Neutrophil (primary cell): ENCODE results near the gene ZYX.

Experiments used
- H3K27ac ChIP-seq: fragments of 200-600 bp; sonication (generic); 2 replicates; pipeline ENCODE4 v1.5.1; 2016; ENCODE audit warnings: mild to moderate bottlenecking, moderate library complexity
- H3K27me3 ChIP-seq: fragments of 200-600 bp; sonication (generic); 2 replicates; pipeline ENCODE4 v1.6.0; 2016; ENCODE audit warnings: mild to moderate bottlenecking
- H3K36me3 ChIP-seq: fragments of 200-600 bp; sonication (generic); 2 replicates; pipeline ENCODE4 v1.5.1; 2017
- H3K4me1 ChIP-seq, 2 experiments: fragments of 200-600 bp in 1 of 2; sonication (generic) in 1 of 2; 1 replicate in 1 of 2; 2 replicates in 1 of 2; pipeline versions ENCODE4 v1.5.1 to v1.6.1; 2013 to 2016; ENCODE audit warnings: low read depth in 1 of 2, low read length in 1 of 2, mild to moderate bottlenecking in 1 of 2, moderate library complexity in 1 of 2; ENCODE audit not compliant: control insufficient read depth in 1 of 2, insufficient read depth in 1 of 2
- H3K4me3 ChIP-seq, 2 experiments: fragments of 200-600 bp in 1 of 2; sonication (generic) in 1 of 2; 1 replicate in 1 of 2; 2 replicates in 1 of 2; pipeline ENCODE4 v1.5.1; 2013 to 2016; ENCODE audit warnings: low read depth in 1 of 2, low read length in 1 of 2, mild to moderate bottlenecking in 1 of 2, moderate library complexity in 1 of 2
- H3K9me3 ChIP-seq: fragments of 200-600 bp; sonication (generic); 2 replicates; pipeline ENCODE4 v1.5.1; 2016
- TF ChIP-seq, protein P1 (sequence below): fragments of 200-600 bp; sonication (generic); IDR thresholded peaks from 2 replicates; pipeline ENCODE4 v1.5.1; 2016; ENCODE audit warnings: antibody characterized with exemption

Gene ZYX

DNA sequence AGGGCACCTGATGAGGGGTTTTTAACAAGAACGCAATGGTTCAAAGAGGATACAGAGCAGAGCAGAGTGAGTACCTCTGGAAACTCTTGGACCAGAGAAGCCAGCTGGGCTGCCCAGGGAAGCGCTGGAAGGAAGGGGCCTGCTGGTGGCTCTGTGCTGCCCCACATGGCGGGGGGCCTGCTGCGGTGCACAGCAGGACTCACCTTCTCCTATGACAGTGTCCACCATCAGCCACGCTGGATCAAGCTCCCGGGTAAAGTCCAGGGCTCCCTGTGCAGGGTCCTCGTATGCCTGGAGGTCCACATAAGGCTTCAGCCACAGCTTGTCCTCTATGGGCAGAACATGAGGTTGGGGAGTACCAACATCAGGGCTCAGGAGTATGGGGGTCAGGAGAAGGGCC is 15.0 kb downstream of the ZYX start:
- no peak overlapping the region for H3K27ac ChIP-seq
- H3K36me3 ChIP-seq, result peaks cover 49% of the 10 kb centered on the region
- TF ChIP-seq, protein P1, sequence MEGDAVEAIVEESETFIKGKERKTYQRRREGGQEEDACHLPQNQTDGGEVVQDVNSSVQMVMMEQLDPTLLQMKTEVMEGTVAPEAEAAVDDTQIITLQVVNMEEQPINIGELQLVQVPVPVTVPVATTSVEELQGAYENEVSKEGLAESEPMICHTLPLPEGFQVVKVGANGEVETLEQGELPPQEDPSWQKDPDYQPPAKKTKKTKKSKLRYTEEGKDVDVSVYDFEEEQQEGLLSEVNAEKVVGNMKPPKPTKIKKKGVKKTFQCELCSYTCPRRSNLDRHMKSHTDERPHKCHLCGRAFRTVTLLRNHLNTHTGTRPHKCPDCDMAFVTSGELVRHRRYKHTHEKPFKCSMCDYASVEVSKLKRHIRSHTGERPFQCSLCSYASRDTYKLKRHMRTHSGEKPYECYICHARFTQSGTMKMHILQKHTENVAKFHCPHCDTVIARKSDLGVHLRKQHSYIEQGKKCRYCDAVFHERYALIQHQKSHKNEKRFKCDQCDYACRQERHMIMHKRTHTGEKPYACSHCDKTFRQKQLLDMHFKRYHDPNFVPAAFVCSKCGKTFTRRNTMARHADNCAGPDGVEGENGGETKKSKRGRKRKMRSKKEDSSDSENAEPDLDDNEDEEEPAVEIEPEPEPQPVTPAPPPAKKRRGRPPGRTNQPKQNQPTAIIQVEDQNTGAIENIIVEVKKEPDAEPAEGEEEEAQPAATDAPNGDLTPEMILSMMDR, result no peak
- no peak overlapping the region for H3K4me3 ChIP-seq
- H3K27me3 ChIP-seq, result no peaks in the 10 kb centered on the region
- no peaks in the 10 kb centered on the region for H3K4me1 ChIP-seq
- H3K9me3 ChIP-seq, result no peaks in the 10 kb centered on the region

DNA sequence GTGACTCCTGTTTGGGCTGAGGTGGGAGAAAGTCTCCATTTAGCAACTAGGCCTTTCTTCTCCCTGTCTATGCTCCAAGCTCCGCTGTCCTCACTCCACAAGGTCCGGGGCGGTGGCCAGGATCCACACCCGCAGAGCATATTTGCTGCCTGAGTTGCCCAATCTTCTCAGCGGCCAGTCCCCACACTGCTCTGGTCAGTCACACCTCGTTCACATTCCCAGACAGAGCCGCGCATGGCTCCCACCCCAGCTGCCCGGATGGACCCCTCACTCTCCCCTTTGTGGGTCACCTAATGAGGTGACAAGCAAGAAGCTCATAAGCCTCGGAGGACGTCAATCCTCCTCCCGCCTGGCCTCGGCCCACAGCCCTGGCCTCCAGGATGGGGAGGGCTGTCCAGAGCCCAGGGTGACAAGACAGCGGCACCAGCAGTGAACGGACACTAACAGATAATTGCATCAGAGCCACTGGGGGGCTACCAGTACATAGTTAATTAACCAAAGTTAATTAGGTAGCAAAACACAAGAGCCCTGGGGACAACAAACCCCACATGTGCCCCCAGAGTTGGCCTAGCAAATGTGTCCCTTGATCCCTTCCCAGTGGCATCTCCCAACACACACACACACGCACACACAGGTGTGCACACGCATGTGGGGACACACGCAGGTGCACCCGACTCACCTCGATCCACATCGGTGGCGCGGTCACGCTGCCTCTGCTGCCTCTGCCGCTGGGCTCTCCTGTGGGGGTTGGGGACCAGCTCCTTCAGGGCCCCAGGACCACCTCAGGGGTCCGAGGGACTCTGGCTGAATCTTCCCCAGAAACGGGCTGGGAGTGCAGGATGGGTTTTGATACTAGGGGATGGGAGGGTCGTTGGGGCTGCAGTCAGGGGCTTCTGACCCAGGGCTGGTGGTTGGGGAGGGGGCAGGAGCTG is 15.7 kb downstream of the ZYX start:
- Histone ChIP-seq H3K36me3 (peaks cover 42% of the 10 kb centered on the region), H3K4me3 (no peak overlapping the region), H3K27ac (no peak overlapping the region)

DNA sequence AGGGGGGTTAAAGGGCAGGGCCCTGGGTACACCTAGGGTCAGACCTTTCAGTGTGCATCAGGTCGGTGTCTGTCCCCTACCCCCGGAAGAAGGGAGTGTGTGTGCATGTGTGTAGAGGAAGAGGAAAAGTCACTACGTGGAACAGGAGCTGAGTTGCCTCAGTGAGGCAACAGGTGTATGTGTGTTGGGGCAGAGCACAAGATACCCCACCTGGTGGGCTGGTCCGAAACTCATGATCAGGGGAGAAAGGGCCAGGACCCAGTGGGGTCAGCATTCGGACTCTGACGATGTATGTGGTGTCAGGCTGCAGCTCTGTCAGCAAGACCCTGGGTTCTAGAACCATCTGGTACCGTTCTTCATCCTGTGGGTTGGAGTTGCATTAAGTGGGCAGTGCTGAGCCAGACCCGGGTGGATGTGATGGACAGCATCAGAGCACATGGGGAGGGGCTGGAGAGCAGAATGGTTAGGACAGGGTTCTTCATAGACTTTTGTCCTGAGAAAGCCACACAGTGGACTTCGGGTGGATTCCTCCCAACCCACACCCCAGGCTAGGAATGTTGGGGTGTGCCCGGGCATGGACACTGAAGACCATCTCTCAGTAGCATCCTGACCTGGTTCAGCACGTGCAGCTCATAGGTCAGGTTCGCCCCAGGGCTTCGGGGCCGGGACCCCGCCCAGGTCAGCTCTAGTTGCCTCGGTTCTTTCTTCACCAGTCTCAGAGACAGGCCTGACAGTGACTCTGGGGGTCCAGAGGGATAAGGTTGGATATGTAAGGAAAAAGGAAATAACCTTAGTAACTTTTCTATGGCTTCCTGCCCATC is 16.8 kb downstream of the ZYX start:
- H3K36me3 ChIP-seq, result peaks cover 32% of the 10 kb centered on the region
- TF ChIP-seq, protein P1, result no peak
- no peaks in the 10 kb centered on the region for H3K9me3 ChIP-seq
- H3K27ac ChIP-seq, result no peak overlapping the region
- no peaks in the 10 kb centered on the region for H3K4me1 ChIP-seq
- no peak overlapping the region for H3K4me3 ChIP-seq
- H3K27me3 ChIP-seq, result no peaks in the 10 kb centered on the region

More for the DNA sequence above, 15.7 kb downstream of the ZYX start:
- Histone ChIP-seq H3K9me3 (no peaks in the 10 kb centered on the region), H3K4me1 (no peaks in the 10 kb centered on the region), H3K27me3 (no peaks in the 10 kb centered on the region)
- TF ChIP-seq, protein P1, result no peak

DNA sequence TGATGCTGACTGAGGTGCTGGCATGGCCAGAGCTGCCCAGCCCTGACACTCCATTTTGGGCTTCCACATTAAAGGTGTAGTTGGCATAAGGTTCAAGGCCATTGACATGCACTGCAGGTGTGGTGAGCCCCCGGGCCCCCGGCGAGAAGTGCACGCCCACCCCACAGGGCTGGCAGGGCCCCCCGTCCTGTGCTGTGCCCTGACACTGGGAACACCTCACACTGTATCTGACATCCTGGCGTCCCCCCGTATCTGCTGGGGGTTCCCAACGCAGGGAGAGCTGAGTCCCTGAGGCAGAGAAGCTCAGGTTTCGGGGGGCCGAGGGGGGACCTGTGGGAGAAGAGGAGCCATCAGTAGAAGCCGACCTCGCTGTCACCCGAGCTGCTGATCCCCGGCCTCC is 17.5 kb downstream of the ZYX start:
- Histone ChIP-seq H3K27ac (no peak overlapping the region), H3K4me3 (no peak overlapping the region), H3K27me3 (no peaks in the 10 kb centered on the region), H3K9me3 (no peaks in the 10 kb centered on the region), H3K4me1 (no peaks in the 10 kb centered on the region), H3K36me3 (peaks cover 25% of the 10 kb centered on the region)
- TF ChIP-seq, protein P1, result no peak

DNA sequence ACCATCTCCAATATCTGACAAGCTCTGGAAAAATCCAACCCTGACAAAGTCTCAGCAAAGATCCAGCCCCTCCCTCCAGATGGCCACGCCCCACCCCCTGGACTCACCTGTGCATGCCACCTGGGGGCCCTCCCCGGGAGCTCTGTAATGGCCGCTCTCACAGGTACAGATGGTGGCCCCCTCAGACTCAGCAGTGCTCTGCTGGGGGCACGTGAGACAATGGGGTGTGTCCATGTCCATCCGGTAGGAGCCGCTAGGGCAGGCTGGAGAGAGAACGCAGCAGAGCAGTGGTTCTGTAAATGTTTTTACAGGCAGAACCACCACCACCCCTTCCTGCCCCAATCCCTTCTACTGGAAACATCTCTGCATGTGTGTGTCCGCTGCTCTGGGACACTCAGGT is 18.0 kb downstream of the ZYX start:
- TF ChIP-seq, protein P1, result no peak
- no peak overlapping the region for H3K4me3 ChIP-seq
- H3K4me1 ChIP-seq, result no peaks in the 10 kb centered on the region
- no peaks in the 10 kb centered on the region for H3K9me3 ChIP-seq
- H3K36me3 ChIP-seq, result peaks cover 20% of the 10 kb centered on the region
- no peaks in the 10 kb centered on the region for H3K27me3 ChIP-seq
- H3K27ac ChIP-seq, result no peak overlapping the region
